ENCODE results near the gene SLC7A11. TPM values are rescaled to one million over a fixed set of nuclear protein-coding genes. Genes with fewer than 3 reads are reported as not detected.

The SLC7A11 gene
- total and polyA plus RNA-seq, 2 experiments from 2014 or later = 10.0 to 33.9 TPM

DNA sequence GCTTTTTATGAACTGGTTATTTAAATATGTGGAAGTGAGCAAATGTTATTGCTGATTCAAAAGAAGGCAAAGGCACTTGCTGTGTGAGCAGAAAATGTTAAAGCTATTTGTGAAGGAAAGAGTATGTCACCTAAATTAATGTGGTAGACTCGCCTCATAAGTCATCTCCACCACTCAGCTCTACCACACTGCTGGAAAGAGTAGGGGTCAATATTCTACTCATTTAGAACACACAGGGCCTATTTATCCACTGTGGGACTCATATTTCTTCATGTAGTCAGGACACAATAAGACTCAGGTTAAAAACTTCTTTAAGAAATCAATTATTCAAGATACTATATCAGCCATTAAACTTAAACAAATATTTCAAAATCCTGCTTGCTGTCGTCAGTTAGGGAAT, 106.5 kb downstream of the SLC7A11 start (continued):
- TF ChIP-seq EZH2 (IDR thresholded peaks at IDR 0.05; ENCODE audit: low read depth, unreplicated experiment) (no peak), ZNF462 (CRISPR knock-in tag; IDR thresholded peaks at IDR 0.05) (no peak), EZH2phosphoT487 (IDR thresholded peaks at IDR 0.05; ENCODE audit: unreplicated experiment) (no peak), NANOG (IDR thresholded peaks at IDR 0.05; ENCODE audit: borderline replicate concordance) (no peak)

DNA sequence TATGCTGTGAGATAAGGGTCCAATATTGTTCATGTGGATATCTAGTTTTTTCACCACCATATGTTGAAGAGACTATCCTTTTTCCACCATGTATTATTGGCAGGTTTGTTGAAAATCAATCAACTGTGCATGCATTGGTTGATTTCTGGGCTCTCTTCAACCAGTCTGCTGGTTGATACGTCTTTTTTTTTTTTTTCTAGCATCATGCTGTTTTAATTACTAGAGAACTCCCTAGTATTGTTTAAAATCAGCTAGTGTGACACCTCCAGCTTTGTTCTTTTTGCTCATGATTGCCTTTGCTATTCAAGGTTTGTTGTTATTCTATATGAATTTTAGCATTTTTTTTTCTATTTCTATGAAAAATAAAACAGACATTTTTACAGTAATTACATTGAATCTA, 123.9 kb downstream of the SLC7A11 start:
- Histone ChIP-seq H3K4me1 (ENCODE audit: insufficient read depth) (peaks cover 6% of the 10 kb centered on the region), H2AFZ (no peak overlapping the region), H3K27me3 (ENCODE audit: insufficient read depth) (no peaks in the 10 kb centered on the region), H3K27ac (ENCODE audit: low read depth) (no peak overlapping the region), H3K9me2 (ENCODE audit: insufficient read depth) (no peaks in the 10 kb centered on the region), H3K79me2 (replicated peaks; ENCODE audit: insufficient read depth) (no peaks in the 10 kb centered on the region), H3F3A (replicated peaks; ENCODE audit: low read depth) (no peaks in the 10 kb centered on the region), H3K4me2 (no peak overlapping the region), H4K20me1 (replicated peaks; ENCODE audit: insufficient read depth) (no peaks in the 10 kb centered on the region), H3K4me3 (no peak overlapping the region), H3K36me3 (ENCODE audit: insufficient read depth) (no peaks in the 10 kb centered on the region)
- ATAC-seq (no peak), DNase-seq (ENCODE audit: low spot score) (no peak)
- Mint-ChIP-seq H3K9me3 (peaks cover 12% of the 10 kb centered on the region; the same call in 2 of the 3 replicates), H3K4me3 (no peak overlapping the region), H3K27me3 (ENCODE audit: insufficient read depth, low read depth, poor library complexity) (no peaks in the 10 kb centered on the region), H3K4me1 (peaks cover 17% of the 10 kb centered on the region; the same call in 2 of the 3 replicates), H3K36me3 (ENCODE audit: low read depth) (no peaks in the 10 kb centered on the region; the same call in 2 of the 3 replicates), H3K27ac (no peak overlapping the region)
- TF ChIP-seq EZH2 (IDR thresholded peaks at IDR 0.05; ENCODE audit: low read depth, unreplicated experiment) (no peak), ZNF462 (CRISPR knock-in tag; IDR thresholded peaks at IDR 0.05) (no peak)

Measured in GM23338 (cell line).